ENCODE measurements around the gene NAV2. TPM values are rescaled to one million over a fixed set of nuclear protein-coding genes. Genes with fewer than 3 reads are reported as not detected.

Gene NAV2
- total RNA-seq, 1 experiment from 2014 or later = 2.1 TPM

GRCh38 chr11:19723572-19724342 is 11.1 kb downstream of the NAV2 start (continued):
- TF ChIP-seq, protein P1, sequence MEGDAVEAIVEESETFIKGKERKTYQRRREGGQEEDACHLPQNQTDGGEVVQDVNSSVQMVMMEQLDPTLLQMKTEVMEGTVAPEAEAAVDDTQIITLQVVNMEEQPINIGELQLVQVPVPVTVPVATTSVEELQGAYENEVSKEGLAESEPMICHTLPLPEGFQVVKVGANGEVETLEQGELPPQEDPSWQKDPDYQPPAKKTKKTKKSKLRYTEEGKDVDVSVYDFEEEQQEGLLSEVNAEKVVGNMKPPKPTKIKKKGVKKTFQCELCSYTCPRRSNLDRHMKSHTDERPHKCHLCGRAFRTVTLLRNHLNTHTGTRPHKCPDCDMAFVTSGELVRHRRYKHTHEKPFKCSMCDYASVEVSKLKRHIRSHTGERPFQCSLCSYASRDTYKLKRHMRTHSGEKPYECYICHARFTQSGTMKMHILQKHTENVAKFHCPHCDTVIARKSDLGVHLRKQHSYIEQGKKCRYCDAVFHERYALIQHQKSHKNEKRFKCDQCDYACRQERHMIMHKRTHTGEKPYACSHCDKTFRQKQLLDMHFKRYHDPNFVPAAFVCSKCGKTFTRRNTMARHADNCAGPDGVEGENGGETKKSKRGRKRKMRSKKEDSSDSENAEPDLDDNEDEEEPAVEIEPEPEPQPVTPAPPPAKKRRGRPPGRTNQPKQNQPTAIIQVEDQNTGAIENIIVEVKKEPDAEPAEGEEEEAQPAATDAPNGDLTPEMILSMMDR (IDR thresholded peaks at IDR 0.05 in 2 of 3, conservative IDR thresholded peaks at IDR 0.05 in 1 of 3; ENCODE audit: borderline replicate concordance in 1 of 3, insufficient read depth in 1 of 3, low read depth in 2 of 3, low read length in 2 of 3) = no peak
- TF ChIP-seq RAD21 (IDR thresholded peaks at IDR 0.05; ENCODE audit: low read depth) (no peak), REST (IDR thresholded peaks at IDR 0.05; ENCODE audit: low read depth) (no peak), SP1 (IDR thresholded peaks at IDR 0.05; ENCODE audit: low read depth) (peak; percentile 72), TCF7L2 (IDR thresholded peaks at IDR 0.05; ENCODE audit: borderline replicate concordance, extremely low read depth, insufficient read depth, insufficient read length) (peak; percentile 96), SRF (IDR thresholded peaks at IDR 0.05; ENCODE audit: low read depth) (no peak; the same call in 1 of the 2 replicates), ATF3 (IDR thresholded peaks at IDR 0.05) (no peak), ZNF274 (IDR thresholded peaks at IDR 0.05; ENCODE audit: low read depth, low read length) (no peak), JUND (IDR thresholded peaks at IDR 0.05) (peak; percentile 69; the same call in 1 of the 2 replicates)

Data from HCT116 (cell line).